ENCODE measurements around the gene CADPS. TPM values are rescaled to one million over a fixed set of nuclear protein-coding genes. Genes with fewer than 3 reads are reported as not detected.

CADPS gene
- total and polyA plus RNA-seq, 12 donors: 1.4 to 36.6 (median 21.6) TPM

DNA sequence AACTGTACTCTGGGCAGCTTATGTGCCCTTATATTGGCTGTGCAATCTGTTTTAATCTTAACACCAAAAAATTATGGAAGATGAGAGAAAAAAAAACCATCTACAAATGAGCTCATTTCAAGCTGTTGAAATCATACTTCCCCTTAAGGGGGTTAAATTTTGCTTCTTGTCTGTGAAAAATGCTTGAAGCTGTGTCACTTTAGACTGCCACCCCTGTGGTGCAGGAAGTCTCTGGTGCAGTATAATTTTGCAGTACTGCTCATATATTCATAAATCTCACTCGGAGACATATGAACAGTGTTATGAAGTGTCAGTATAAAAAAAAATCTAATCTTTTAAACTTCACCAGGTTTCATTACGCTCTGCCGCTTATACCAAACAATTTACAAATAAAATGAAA is 471.5 kb downstream of the CADPS start:
- Histone ChIP-seq H3K27ac (no peak overlapping the region), H3K9me3 (no peaks in the 10 kb centered on the region), H3K27me3 (peaks cover 0 to 7% (median 0%) of the 10 kb centered on the region in 7 donors), H3K36me3 (no peaks in the 10 kb centered on the region), H3K4me1 (no peaks in the 10 kb centered on the region), H3K4me3 (no peak overlapping the region)
- intact Hi-C loops (cut with DNase I): no loop called here
- TF ChIP-seq, protein P1, sequence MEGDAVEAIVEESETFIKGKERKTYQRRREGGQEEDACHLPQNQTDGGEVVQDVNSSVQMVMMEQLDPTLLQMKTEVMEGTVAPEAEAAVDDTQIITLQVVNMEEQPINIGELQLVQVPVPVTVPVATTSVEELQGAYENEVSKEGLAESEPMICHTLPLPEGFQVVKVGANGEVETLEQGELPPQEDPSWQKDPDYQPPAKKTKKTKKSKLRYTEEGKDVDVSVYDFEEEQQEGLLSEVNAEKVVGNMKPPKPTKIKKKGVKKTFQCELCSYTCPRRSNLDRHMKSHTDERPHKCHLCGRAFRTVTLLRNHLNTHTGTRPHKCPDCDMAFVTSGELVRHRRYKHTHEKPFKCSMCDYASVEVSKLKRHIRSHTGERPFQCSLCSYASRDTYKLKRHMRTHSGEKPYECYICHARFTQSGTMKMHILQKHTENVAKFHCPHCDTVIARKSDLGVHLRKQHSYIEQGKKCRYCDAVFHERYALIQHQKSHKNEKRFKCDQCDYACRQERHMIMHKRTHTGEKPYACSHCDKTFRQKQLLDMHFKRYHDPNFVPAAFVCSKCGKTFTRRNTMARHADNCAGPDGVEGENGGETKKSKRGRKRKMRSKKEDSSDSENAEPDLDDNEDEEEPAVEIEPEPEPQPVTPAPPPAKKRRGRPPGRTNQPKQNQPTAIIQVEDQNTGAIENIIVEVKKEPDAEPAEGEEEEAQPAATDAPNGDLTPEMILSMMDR (IDR thresholded peaks at IDR 0.05): no peak
- 87 to 92% methylated on average over 3 of the region's 3 CpGs for WGBS, 2 donors
- DNase-seq (no peak), ATAC-seq (no peak)

DNA sequence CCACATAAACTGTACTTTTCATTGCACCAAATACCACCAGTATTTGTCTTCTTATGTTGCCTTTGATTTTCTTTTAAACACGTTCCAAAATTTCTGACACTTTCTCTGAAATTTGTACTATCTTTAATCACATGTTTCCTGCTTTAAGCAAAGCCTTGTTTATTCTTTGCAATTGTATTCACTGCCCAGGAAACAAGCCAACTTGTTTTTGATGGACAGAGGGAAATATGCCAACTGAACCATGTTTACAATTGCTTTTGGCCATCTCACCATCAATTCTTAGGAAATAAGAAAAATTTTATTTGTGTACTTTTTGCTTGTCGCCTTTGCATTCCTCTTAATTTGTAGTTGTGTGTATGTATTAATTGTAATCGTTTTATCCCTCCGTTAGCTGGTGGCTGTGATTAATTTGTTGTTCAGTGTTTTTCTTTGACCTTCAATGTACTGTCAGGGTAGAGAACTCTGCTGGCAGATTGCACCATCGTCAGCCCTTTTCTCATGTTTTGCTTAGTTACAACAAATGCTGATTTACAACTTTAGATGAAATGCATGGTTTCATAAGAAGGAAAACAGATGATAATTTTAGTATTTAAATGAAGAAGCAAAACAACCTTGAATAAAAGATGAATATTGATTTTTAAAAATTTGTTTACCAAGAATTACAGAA is 482.5 kb downstream of the CADPS start:
- 54 to 60% methylated on average over 5 of the region's 5 CpGs for WGBS, 2 donors
- no peak overlapping the region for H3K27ac ChIP-seq
- no peaks in the 10 kb centered on the region for H3K36me3 ChIP-seq
- TF ChIP-seq, protein P1 (IDR thresholded peaks at IDR 0.05): no peak
- intact Hi-C loops (cut with DNase I): no loop called here
- H3K4me1 ChIP-seq: no peaks in the 10 kb centered on the region
- H3K4me3 ChIP-seq: no peak overlapping the region
- peaks cover 0 to 7% (median 0%) of the 10 kb centered on the region in 11 donors for H3K9me3 ChIP-seq
- DNase-seq (no peak), ATAC-seq (no peak)
- H3K27me3 ChIP-seq: peaks cover 0 to 47% (median 6%) of the 10 kb centered on the region in 7 donors

DNA sequence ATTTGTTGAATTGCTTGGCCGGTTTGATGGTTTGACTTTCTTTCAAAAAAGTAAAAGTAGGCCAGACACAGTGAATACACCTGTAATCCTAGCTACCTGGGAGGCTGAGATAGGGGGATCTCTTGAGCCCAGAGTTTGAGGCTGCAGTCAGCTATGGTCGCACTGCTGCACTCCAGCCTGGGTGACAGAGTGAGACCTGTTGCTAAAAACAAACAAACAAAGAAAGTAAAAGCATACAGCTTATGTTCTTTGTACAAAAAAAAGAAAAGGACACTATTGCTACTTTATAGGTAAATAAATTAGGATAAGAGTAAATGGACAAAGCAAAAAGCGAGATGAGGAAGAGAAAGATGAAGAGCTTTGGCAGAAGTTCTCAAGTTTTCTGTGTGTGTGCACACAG is 488.0 kb downstream of the CADPS start:
- 80 to 90% methylated on average over 3 of the region's 3 CpGs for WGBS, 2 donors
- intact Hi-C loops (cut with DNase I): no loop called here
- DNase-seq (no peak), ATAC-seq (no peak)
- H3K27me3 ChIP-seq: peaks cover 0 to 68% (median 16%) of the 10 kb centered on the region in 7 donors
- TF ChIP-seq, protein P1 (IDR thresholded peaks at IDR 0.05): no peak
- H3K36me3 ChIP-seq: no peaks in the 10 kb centered on the region
- H3K27ac ChIP-seq: no peak overlapping the region
- no peaks in the 10 kb centered on the region for H3K4me1 ChIP-seq
- H3K9me3 ChIP-seq: peaks cover 0 to 7% (median 0%) of the 10 kb centered on the region in 11 donors
- no peak overlapping the region for H3K4me3 ChIP-seq

DNA sequence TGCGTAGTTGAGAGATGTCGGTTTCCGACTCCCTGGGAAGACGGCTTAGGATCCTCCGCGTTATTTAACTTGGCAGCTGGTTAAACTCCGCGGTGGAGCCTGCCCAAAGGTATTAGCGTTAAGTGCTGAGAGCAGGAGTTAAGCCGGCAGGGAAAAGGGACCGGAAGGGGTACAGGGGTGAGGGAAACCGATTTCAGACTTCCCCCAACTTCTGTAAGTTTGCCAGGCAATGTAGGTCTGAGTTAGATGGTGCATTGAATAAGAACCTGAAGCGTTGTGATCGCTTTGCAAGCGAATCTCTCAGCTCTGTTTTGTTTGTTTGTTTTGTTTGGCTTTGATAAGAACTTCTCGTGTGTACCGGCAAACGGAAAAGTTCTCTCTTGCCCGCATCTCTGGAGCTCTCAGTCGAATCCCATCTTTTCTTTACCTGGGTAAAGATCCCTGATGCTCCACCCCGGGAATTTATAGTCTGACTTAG is 495.9 kb downstream of the CADPS start:
- H3K36me3 ChIP-seq: no peaks in the 10 kb centered on the region
- WGBS, 2 donors: 2% methylated on average over 21 of the region's 21 CpGs
- TF ChIP-seq, protein P1 (IDR thresholded peaks at IDR 0.05): no peak
- peaks cover 0 to 3% (median 0%) of the 10 kb centered on the region in 11 donors for H3K9me3 ChIP-seq
- intact Hi-C loops (cut with DNase I): no loop called here
- H3K4me3 ChIP-seq: no peak overlapping the region
- ATAC-seq (no peak), DNase-seq (no peak)
- H3K4me1 ChIP-seq: peaks cover 0 to 19% (median 7%) of the 10 kb centered on the region in 9 donors
- H3K27me3 ChIP-seq: peaks cover 16 to 96% (median 89%) of the 10 kb centered on the region in 7 donors
- no peak overlapping the region for H3K27ac ChIP-seq
